Neural crest cell (in vitro differentiated cells): ENCODE data around the gene MYBBP1A. TPM values are rescaled to one million over a fixed set of nuclear protein-coding genes. Genes with fewer than 3 reads are reported as not detected.

Source experiments
- DNase-seq: peaks from one replicate; pipeline ENCODE4 v3.0.0; 2021; ENCODE audit warnings: low read depth, mixed read lengths, low spot score
- H3K27ac Mint-ChIP-seq: one replicate; pipeline ENCODE4 v1.8.0; 2021; ENCODE audit warnings: mild to moderate bottlenecking, mixed read lengths; ENCODE audit not compliant: unreplicated experiment
- H3K27me3 Mint-ChIP-seq: 2 replicates; pipeline ENCODE4 v1.8.0; 2021; ENCODE audit warnings: low read depth, mild to moderate bottlenecking, mixed read lengths
- H3K36me3 Mint-ChIP-seq: 2 replicates; pipeline ENCODE4 v1.8.0; 2021; ENCODE audit warnings: low read depth, mild to moderate bottlenecking, mixed read lengths
- H3K4me1 Mint-ChIP-seq: 2 replicates; pipeline ENCODE4 v1.8.0; 2021; ENCODE audit warnings: mixed read lengths
- H3K4me3 Mint-ChIP-seq: one replicate; pipeline ENCODE4 v1.8.0; 2021; ENCODE audit warnings: mild to moderate bottlenecking, mixed read lengths
- H3K9me3 Mint-ChIP-seq: 2 replicates; pipeline ENCODE4 v1.8.0; 2021; ENCODE audit warnings: mixed read lengths
- CTCF ChIP-seq: fragments of 200-600 bp; sonication (generic); conservative IDR thresholded peaks from 2 replicates; pipeline ENCODE4 v1.5.0; 2021; ENCODE audit warnings: antibody characterized with exemption, mild to moderate bottlenecking
- total RNA-seq: library from RNA; stranded (reverse); gene quantifications from 2 replicates; pipeline ENCODE4 v1.2.1, GENCODE V29; 2021

MYBBP1A gene
- total RNA-seq, 1 donor from 2014 or later, result 69.3 TPM

GRCh38 chr17:4506175-4506813 lies 48.9 kb downstream of the MYBBP1A start:
- Mint-ChIP-seq H3K36me3 (no peaks in the 10 kb centered on the region), H3K4me3 (no peak overlapping the region), H3K27ac (no peak overlapping the region), H3K4me1 (no peaks in the 10 kb centered on the region), H3K9me3 (no peaks in the 10 kb centered on the region), H3K27me3 (peaks cover 30% of the 10 kb centered on the region)
- TF ChIP-seq CTCF, result no peak
- no peak for DNase-seq

- no peak for TF ChIP-seq CTCF
Measured at GRCh38 chr17:4505187-4505586, 50.0 kb downstream of the MYBBP1A start.

DNA sequence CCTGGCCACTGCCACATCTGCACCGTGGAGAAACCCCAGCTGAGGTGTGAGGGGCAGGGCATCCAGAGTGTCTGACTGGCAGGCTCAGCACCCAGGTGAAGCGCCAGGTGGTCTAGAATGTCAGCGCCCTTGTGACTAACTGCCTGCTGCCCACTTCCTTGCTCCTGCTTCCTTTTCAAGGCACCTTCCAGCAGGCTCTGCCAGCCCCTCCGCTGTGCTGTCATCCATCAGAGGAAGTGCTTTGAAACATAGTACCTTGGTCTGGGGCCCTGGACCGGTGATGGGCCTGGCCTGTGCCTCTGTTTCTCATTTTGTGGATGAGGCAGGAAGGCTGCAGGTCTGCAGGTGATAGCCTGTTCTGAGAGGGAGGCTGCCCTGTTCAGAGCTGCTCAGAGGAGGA lies 51.0 kb downstream of the MYBBP1A start:
- Mint-ChIP-seq H3K4me1 (peaks cover 4% of the 10 kb centered on the region), H3K27ac (no peak overlapping the region), H3K4me3 (no peak overlapping the region), H3K27me3 (peaks cover 51% of the 10 kb centered on the region), H3K36me3 (no peaks in the 10 kb centered on the region), H3K9me3 (no peaks in the 10 kb centered on the region)
- TF ChIP-seq CTCF, result no peak
- DNase-seq, result no peak

More at GRCh38 chr17:4505187-4505586, 50.0 kb downstream of the MYBBP1A start:
- Mint-ChIP-seq H3K4me3 (no peak overlapping the region), H3K27ac (peak overlapping the region; percentile 57), H3K4me1 (no peaks in the 10 kb centered on the region), H3K36me3 (no peaks in the 10 kb centered on the region), H3K9me3 (no peaks in the 10 kb centered on the region), H3K27me3 (peaks cover 41% of the 10 kb centered on the region)
- DNase-seq, result no peak

DNA sequence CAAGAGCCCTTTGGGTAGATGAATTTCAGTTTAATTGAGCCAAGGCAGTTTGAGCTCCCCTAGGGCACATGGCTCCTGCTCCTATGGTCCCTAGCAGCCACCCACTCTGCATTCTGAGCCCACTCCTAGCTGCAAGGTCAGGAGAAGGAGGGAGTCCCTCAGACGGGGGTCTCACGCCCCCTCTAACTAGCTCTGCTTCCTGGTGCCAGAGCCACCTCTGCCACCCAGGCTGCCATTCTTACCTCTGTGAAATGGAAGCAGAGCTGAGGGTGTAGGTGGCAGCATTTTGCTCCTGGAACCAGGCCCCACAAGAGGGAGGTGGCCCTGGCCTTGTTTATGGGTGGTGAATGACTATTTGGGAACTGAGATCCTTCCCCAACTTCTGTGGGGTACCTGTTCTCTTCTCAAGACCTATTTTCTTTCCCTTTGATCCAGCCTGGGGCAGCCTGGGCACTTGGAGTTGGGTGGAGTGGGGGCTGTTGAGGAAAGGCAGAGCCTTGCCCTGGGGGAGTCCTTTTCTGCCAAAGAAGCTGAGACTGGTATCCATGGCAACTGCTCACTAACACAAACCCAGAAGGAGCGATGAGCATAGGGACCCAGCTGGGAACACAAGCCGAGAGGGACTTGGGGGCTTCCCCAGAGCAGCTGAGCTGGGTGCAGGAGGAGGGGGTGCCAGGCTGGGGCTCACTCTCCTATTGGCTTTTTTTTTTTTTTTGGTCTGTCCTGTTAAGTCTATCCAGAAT lies 51.7 kb downstream of the MYBBP1A start:
- no peak for TF ChIP-seq CTCF
- Mint-ChIP-seq H3K4me3 (no peak overlapping the region), H3K36me3 (no peaks in the 10 kb centered on the region), H3K27me3 (peaks cover 51% of the 10 kb centered on the region), H3K4me1 (peaks cover 4% of the 10 kb centered on the region), H3K27ac (no peak overlapping the region), H3K9me3 (no peaks in the 10 kb centered on the region)
- no peak for DNase-seq

DNA sequence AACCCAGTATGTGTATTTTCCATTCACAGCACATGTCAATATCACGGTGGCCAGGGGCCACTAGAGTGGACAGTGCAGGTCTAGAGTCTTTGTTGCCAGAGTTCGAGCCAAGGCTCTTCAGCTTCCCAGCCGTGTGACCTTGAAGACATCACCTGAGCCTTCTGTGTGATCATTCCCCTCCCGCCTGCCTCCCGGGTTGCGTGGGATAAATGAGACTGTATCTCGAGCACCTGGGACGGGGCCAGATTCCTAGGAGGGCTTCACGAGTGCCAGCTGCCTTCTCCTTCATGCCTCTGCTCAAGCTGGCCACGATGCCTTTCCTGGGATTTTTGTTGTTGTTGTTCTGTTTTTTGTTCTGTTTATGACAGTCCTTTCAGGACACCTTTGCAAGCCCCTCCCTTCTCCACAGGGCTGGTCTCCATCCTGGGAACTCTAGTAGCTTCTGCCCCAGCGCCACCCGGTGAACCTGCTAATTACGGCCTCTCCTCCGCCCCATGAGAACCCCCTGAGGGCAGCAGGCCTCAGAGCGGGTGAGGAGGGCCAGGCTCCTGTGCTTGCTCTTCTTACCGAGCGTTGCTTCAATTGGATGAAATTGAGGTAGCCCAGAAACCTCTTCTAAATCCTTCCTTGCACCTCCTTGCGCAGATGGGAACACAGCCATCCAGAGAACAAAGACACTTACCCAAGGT lies 52.6 kb downstream of the MYBBP1A start:
- DNase-seq, result no peak
- no peaks in the 10 kb centered on the region for H3K36me3 Mint-ChIP-seq
- H3K27me3 Mint-ChIP-seq, result peaks cover 59% of the 10 kb centered on the region
- no peaks in the 10 kb centered on the region for H3K9me3 Mint-ChIP-seq
- peaks cover 4% of the 10 kb centered on the region for H3K4me1 Mint-ChIP-seq
- H3K4me3 Mint-ChIP-seq, result no peak overlapping the region
- no peak overlapping the region for H3K27ac Mint-ChIP-seq
- TF ChIP-seq CTCF, result no peak
